HG02610 (cell line): Measurements from ENCODE around the gene PTP4A2.

Experiments used
- ATAC-seq: cut with Tn5 transposase; IDR thresholded peaks from one replicate; pipeline ENCODE4 v1.9.1; 2021; ENCODE audit warnings: mild to moderate bottlenecking, moderate library complexity; ENCODE audit not compliant: unreplicated experiment

Gene PTP4A2

GRCh38 chr1:31938184-31938975 is at the start of gene PTP4A2:
Gene PTP4A2 (minus strand): TSS chr1:31938368. CDS start chr1:31919065, 19,303 bp downstream.
- peak; percentile 75 for ATAC-seq

GRCh38 chr1:31987135-31987619 is 49.0 kb upstream of the PTP4A2 start:
- ATAC-seq, result no peak

GRCh38 chr1:31985430-31985829 is 47.3 kb upstream of the PTP4A2 start:
- peak; percentile 59 for ATAC-seq

GRCh38 chr1:31984419-31985347 is 46.5 kb upstream of the PTP4A2 start:
- ATAC-seq, result no peak

- no peak for ATAC-seq
Observed at GRCh38 chr1:31981972-31982371, 43.8 kb upstream of the PTP4A2 start.

- no peak for ATAC-seq
Observed at GRCh38 chr1:31981456-31981839, 43.3 kb upstream of the PTP4A2 start.

- peak; percentile 40 for ATAC-seq
Observed at GRCh38 chr1:31980835-31981455, 42.8 kb upstream of the PTP4A2 start.

GRCh38 chr1:31978843-31979400 is 40.8 kb upstream of the PTP4A2 start:
- no peak for ATAC-seq

- no peak for ATAC-seq
Observed at GRCh38 chr1:31977385-31978131, 39.4 kb upstream of the PTP4A2 start.

GRCh38 chr1:31976401-31976800 is 38.2 kb upstream of the PTP4A2 start:
- ATAC-seq, result no peak

- no peak for ATAC-seq
Observed at GRCh38 chr1:31970873-31971272, 32.7 kb upstream of the PTP4A2 start.

GRCh38 chr1:31961536-31961935 is 23.4 kb upstream of the PTP4A2 start:
- no peak for ATAC-seq

GRCh38 chr1:31959521-31960340 is 21.6 kb upstream of the PTP4A2 start:
- ATAC-seq, result no peak

- ATAC-seq, result peak; percentile 53
Observed at GRCh38 chr1:31957701-31958674, 19.8 kb upstream of the PTP4A2 start.

- ATAC-seq, result peak; percentile 70
Observed at GRCh38 chr1:31955917-31956736, 18.0 kb upstream of the PTP4A2 start.

GRCh38 chr1:31954607-31955283 is 16.6 kb upstream of the PTP4A2 start:
- no peak for ATAC-seq

- no peak for ATAC-seq
Observed at GRCh38 chr1:31952825-31953220, 14.7 kb upstream of the PTP4A2 start.
